H1 (cell line): Measurements from ENCODE around the gene FKBP1A. TPM values are rescaled to one million over a fixed set of nuclear protein-coding genes. Genes with fewer than 3 reads are reported as not detected.
A peak's percentile ranks its signal among the peaks of the same experiment; 100 is the strongest.

Experiments
- CTCF ChIA-PET: fragments of 300-600 bp; sonication (Branson Sonifier 250); formaldehyde crosslinking; loops from one replicate; lab custom pipeline; 2021; ENCODE audit not compliant: partially characterized antibody; lab: Charles Lee
- POLR2A ChIA-PET: fragments of 300-600 bp; sonication (Branson Sonifier 250); formaldehyde crosslinking; loops from one replicate; lab custom pipeline; 2021; ENCODE audit warnings: inconsistent platforms; ENCODE audit not compliant: partially characterized antibody; lab: Charles Lee
- DNase-seq, 2 experiments: peaks; one replicate each; pipeline versions ENCODE4 v3.0.0 to v3.0.0-alpha.2; 2010 to 2022; ENCODE audit warnings: low spot score in 2 of 2, low read depth in 1 of 2, mixed read lengths in 1 of 2
- FAIRE-seq: peaks from 2 replicates; lab custom pipeline; 2011; peaks lifted over from hg19 to GRCh38; lab: Jason Lieb, UNC
- H2AFZ ChIP-seq: 2 replicates; pipeline ENCODE4 v1.8.1; 2012; ENCODE audit warnings: low read length, inconsistent platforms
- H2AK5ac ChIP-seq: 2 replicates; pipeline ENCODE4 v1.6.1; 2013; ENCODE audit warnings: low read depth, low read length
- H2BK120ac ChIP-seq: replicated peaks from 2 replicates; pipeline ENCODE3; 2013; ENCODE audit warnings: low read depth, low read length, inconsistent platforms
- H2BK12ac ChIP-seq: 2 replicates; pipeline ENCODE4 v1.6.1; 2013; ENCODE audit warnings: low read depth, low read length
- H2BK15ac ChIP-seq: 2 replicates; pipeline ENCODE4 v1.6.1; 2013; ENCODE audit warnings: low read length
- H2BK20ac ChIP-seq: 2 replicates; pipeline ENCODE4 v1.6.1; 2013; ENCODE audit warnings: low read length
- H2BK5ac ChIP-seq: 2 replicates; pipeline ENCODE4 v1.6.1; 2013; ENCODE audit warnings: low read depth, low read length
- H3K14ac ChIP-seq: 2 replicates; pipeline ENCODE4 v1.6.1; 2013; ENCODE audit warnings: inconsistent platforms; ENCODE audit not compliant: insufficient read length
- H3K18ac ChIP-seq: 2 replicates; pipeline ENCODE4 v1.6.1; 2013; ENCODE audit warnings: low read length; ENCODE audit errors: extremely low read depth
- H3K23ac ChIP-seq: 2 replicates; pipeline ENCODE4 v1.6.1; 2013; ENCODE audit warnings: inconsistent platforms; ENCODE audit not compliant: insufficient read length
- H3K23me2 ChIP-seq: 2 replicates; pipeline ENCODE4 v1.6.1; 2013; ENCODE audit warnings: low read depth, low read length
- H3K27ac ChIP-seq: 2 replicates; pipeline ENCODE4 v1.6.1; 2011; ENCODE audit warnings: low read depth, low read length, inconsistent platforms
- H3K27me3 ChIP-seq, 4 experiments: replicated peaks in 1 of 4; 1 replicate in 1 of 4; 2 replicates in 3 of 4; pipeline versions ENCODE4 v1.6.1 to v1.8.1; 2011 to 2013; ENCODE audit warnings: low read length in 3 of 4, mild to moderate bottlenecking in 3 of 4, inconsistent platforms in 2 of 4, mixed read lengths in 2 of 4, moderate library complexity in 1 of 4; ENCODE audit not compliant: control insufficient read depth in 3 of 4, insufficient read depth in 3 of 4; ENCODE audit errors: extremely low read depth in 1 of 4
- H3K36me3 ChIP-seq, 4 experiments: 2 replicates each; pipeline versions ENCODE4 v1.6.1 to v1.8.1; 2011 to 2013; ENCODE audit warnings: mild to moderate bottlenecking in 4 of 4, low read length in 3 of 4, moderate library complexity in 2 of 4, control low read depth in 1 of 4, inconsistent platforms in 1 of 4; ENCODE audit not compliant: insufficient read depth in 4 of 4, control insufficient read depth in 2 of 4
- H3K4ac ChIP-seq: replicated peaks from 2 replicates; pipeline ENCODE3; 2013; ENCODE audit warnings: low read length, low read depth, mixed read lengths, inconsistent platforms; ENCODE audit not compliant: insufficient read length
- H3K4me1 ChIP-seq, 4 experiments: replicated peaks in 1 of 4; 1 replicate in 1 of 4; 2 replicates in 3 of 4; pipeline versions ENCODE4 v1.6.1 to v1.8.1; 2011 to 2013; ENCODE audit warnings: low read length in 3 of 4, inconsistent platforms in 2 of 4, mixed read lengths in 1 of 4; ENCODE audit not compliant: insufficient read depth in 4 of 4, control insufficient read depth in 3 of 4
- H3K4me2 ChIP-seq, 2 experiments: 2 replicates each; pipeline versions ENCODE4 v1.6.1 to v1.8.1; 2011 to 2013; ENCODE audit warnings: low read depth in 2 of 2, low read length in 2 of 2, control low read depth in 1 of 2, inconsistent platforms in 1 of 2, mild to moderate bottlenecking in 1 of 2; ENCODE audit not compliant: insufficient read depth in 1 of 2
- H3K4me3 ChIP-seq, 4 experiments: fragments of 200-600, 300-600 bp in 1 of 4; sonication (generic), shearing (Covaris generic), sonication (Bioruptor Twin) in 1 of 4; 2 replicates each; pipeline versions ENCODE4 v1.5.1 to v1.8.1; 2011 to 2016; ENCODE audit warnings: low read length in 4 of 4, low read depth in 3 of 4, control low read depth in 2 of 4, inconsistent platforms in 2 of 4, mild to moderate bottlenecking in 2 of 4, mixed read lengths in 1 of 4, moderate library complexity in 1 of 4; ENCODE audit not compliant: insufficient read depth in 2 of 4; ENCODE audit errors: extremely low read depth in 1 of 4
- H3K56ac ChIP-seq: replicated peaks from 2 replicates; pipeline ENCODE3; 2013; ENCODE audit warnings: low read depth, mild to moderate bottlenecking, mixed read lengths, low read length, inconsistent platforms; ENCODE audit not compliant: insufficient read length
- H3K79me1 ChIP-seq: 2 replicates; pipeline ENCODE4 v1.6.1; 2013; ENCODE audit warnings: low read depth, low read length, control low read depth
- H3K79me2 ChIP-seq, 2 experiments: 2 replicates each; pipeline versions ENCODE4 v1.6.1 to v1.8.1; 2012 to 2013; ENCODE audit warnings: low read length in 2 of 2, mild to moderate bottlenecking in 2 of 2, inconsistent platforms in 1 of 2; ENCODE audit not compliant: insufficient read depth in 2 of 2, control insufficient read depth in 1 of 2
- H3K9ac ChIP-seq, 4 experiments: replicated peaks in 1 of 4; 1 replicate in 1 of 4; 2 replicates in 3 of 4; pipeline versions ENCODE4 v1.6.1 to v1.8.1; 2011 to 2013; ENCODE audit warnings: low read depth in 3 of 4, low read length in 3 of 4, control low read depth in 2 of 4, mild to moderate bottlenecking in 2 of 4, moderate library complexity in 2 of 4, inconsistent platforms in 1 of 4; ENCODE audit errors: extremely low read depth in 1 of 4
- H3K9me3 ChIP-seq, 2 experiments: 2 replicates each; pipeline versions ENCODE4 v1.6.1 to v1.8.1; 2012 to 2013; ENCODE audit warnings: mild to moderate bottlenecking in 2 of 2, moderate library complexity in 2 of 2, control low read depth in 1 of 2, inconsistent platforms in 1 of 2, low read depth in 1 of 2, low read length in 1 of 2, mixed read lengths in 1 of 2; ENCODE audit not compliant: insufficient read depth in 2 of 2
- H4K20me1 ChIP-seq, 2 experiments: replicated peaks in 1 of 2; 2 replicates each; pipeline versions ENCODE3 to v1.8.1; 2011 to 2013; ENCODE audit warnings: inconsistent platforms in 2 of 2, low read length in 2 of 2, mild to moderate bottlenecking in 1 of 2; ENCODE audit not compliant: insufficient read depth in 2 of 2, control insufficient read depth in 1 of 2
- H4K5ac ChIP-seq: 2 replicates; pipeline ENCODE4 v1.6.1; 2013; ENCODE audit warnings: low read length, low read depth, mixed read lengths, inconsistent platforms; ENCODE audit not compliant: insufficient read length
- H4K8ac ChIP-seq: 2 replicates; pipeline ENCODE4 v1.8.0; 2013; ENCODE audit warnings: mild to moderate bottlenecking, moderate library complexity, low read length, inconsistent platforms; ENCODE audit not compliant: insufficient read depth; ENCODE audit errors: extremely low read depth
- H4K91ac ChIP-seq: replicated peaks from 2 replicates; pipeline ENCODE3; 2013; ENCODE audit warnings: low read length, mixed read lengths, inconsistent platforms; ENCODE audit not compliant: insufficient read length
- ATF2 ChIP-seq: IDR thresholded peaks from 2 replicates; pipeline ENCODE4 v1.6.1; 2012; ENCODE audit warnings: low read length, inconsistent platforms
- CBX5 ChIP-seq: fragments of 300-800, 300-1000 bp; sonication (generic); IDR thresholded peaks from 2 replicates; pipeline ENCODE4 v1.7.1; 2016; ENCODE audit warnings: antibody characterized with exemption, low read length, low read depth
- EGR1 ChIP-seq: IDR thresholded peaks from 2 replicates; pipeline ENCODE4 v1.6.1; 2011; ENCODE audit warnings: low read depth, low read length, borderline replicate concordance
- JUND ChIP-seq: IDR thresholded peaks from 2 replicates; pipeline ENCODE4 v1.6.1; 2011; ENCODE audit warnings: mild to moderate bottlenecking, improper control_type of control experiment, low read length
- POLR2A ChIP-seq, 2 experiments: IDR thresholded peaks; 1 replicate in 1 of 2; 2 replicates in 1 of 2; pipeline ENCODE4 v1.6.1; 2011; ENCODE audit warnings: low read depth in 2 of 2, low read length in 2 of 2, mild to moderate bottlenecking in 2 of 2; ENCODE audit errors: control extremely low read depth in 1 of 2
- WGBS, 2 experiments: shearing (Covaris generic) in 1 of 2; methylation state at CpG; one replicate each; pipeline versions ENCODE4 v1.1.6 to v1.1.7; 2013 to 2015; ENCODE audit warnings: low lambda C conversion rate in 2 of 2, mixed read lengths in 2 of 2, inconsistent platforms in 1 of 2, low coverage in 1 of 2, missing lambda C conversion rate in 1 of 2; ENCODE audit not compliant: insufficient replicate concordance in 2 of 2, insufficient coverage in 1 of 2, insufficient read length in 1 of 2; ENCODE audit errors: extremely low coverage in 1 of 2, missing lambda C conversion rate in 1 of 2; 5-methylcytosine and 5-hydroxymethylcytosine counted together
- polyA plus RNA-seq, 7 experiments: library from polyadenylated mRNA; depleted of rRNA in 3 of 7; stranded (reverse) in 5 of 7; unstranded in 2 of 7; fragments of >200 nt in 5 of 7; fragments of 200-250 nt in 2 of 7; gene quantifications; 1 replicate in 5 of 7; 2 replicates in 1 of 7; 4 replicates in 1 of 7; pipeline versions ENCODE4 v1.2.1 to v1.2.3, GENCODE V29; 2011 to 2013; ENCODE audit warnings: missing spikeins in 2 of 7, mixed read lengths in 2 of 7
- total RNA-seq: library from RNA; stranded (reverse); fragmentation: NEBNext Ultra II Directional; extraction: Animal tissue kit (Norgen Biotek cat#: 25700); gene quantifications from 2 replicates; pipeline ENCODE4 v1.2.1, GENCODE V29; 2021

The FKBP1A gene
- total and polyA plus RNA-seq, 2 of the 8 experiments (the other 6 are each of a cell fraction or from before 2014, with no cell fraction given) = 250 to 685 TPM

- no peak overlapping the region for H3K14ac ChIP-seq
- POLR2A ChIA-PET = no interaction called here
- FAIRE-seq (no peak), DNase-seq (no peak)
- no peak overlapping the region for H3K27ac ChIP-seq
- H4K8ac ChIP-seq = no peak overlapping the region
- H2BK5ac ChIP-seq = no peak overlapping the region
- H3K79me2 ChIP-seq = no peaks in the 10 kb centered on the region
- H4K5ac ChIP-seq = no peak overlapping the region
- H3K23ac ChIP-seq = no peak overlapping the region
- H4K20me1 ChIP-seq = no peaks in the 10 kb centered on the region
- H3K9ac ChIP-seq = no peak overlapping the region
- H3K4me2 ChIP-seq = no peak overlapping the region
- peak overlapping the region; percentile 33; the same call in 1 of the 2 replicates for H2BK15ac ChIP-seq
- peaks cover 2 to 7% of the 10 kb centered on the region in 2 experiments; a peak in 3 of 4 replicates for H3K9me3 ChIP-seq
- TF ChIP-seq EGR1 = no peak
- no peak for TF ChIP-seq POLR2A (IDR thresholded peaks at IDR 0.05; ENCODE audit: control extremely low read depth in 1 of 2, low read depth in 2 of 2, low read length in 2 of 2)
- TF ChIP-seq ATF2 = no peak
- no peak for TF ChIP-seq CBX5
- peak; percentile 58; the same call in 1 of the 2 replicates for TF ChIP-seq JUND
- no peaks in the 10 kb centered on the region for H3K79me1 ChIP-seq
- H3K27me3 ChIP-seq = 0 out of 7 replicates have a peak, but pooled peaks cover 0 to 3% (median 0%) of the 10 kb centered on the region in 4 experiments
- no peak overlapping the region for H3K56ac ChIP-seq
- no peak overlapping the region for H2BK20ac ChIP-seq
- no peak overlapping the region for H3K4me3 ChIP-seq
- H2AFZ ChIP-seq = peak overlapping the region; percentile 36
- H2BK12ac ChIP-seq = no peak overlapping the region; the same call in 1 of the 2 replicates
- no peak overlapping the region for H2AK5ac ChIP-seq
- WGBS, 2 experiments = 89% methylated on average over 8 of the region's 8 CpGs; no CpG with 5 or more reads in 1 of the 2 experiments
- no peak overlapping the region for H2BK120ac ChIP-seq
- CTCF ChIA-PET = interaction anchor here (4.1 kb wide), 1 partner anchor 22 kb away, joined by 17 read pairs; no protein-coding TSS in a partner anchor
- no peak overlapping the region for H4K91ac ChIP-seq
- no peak overlapping the region for H3K18ac ChIP-seq
- no peaks in the 10 kb centered on the region for H3K36me3 ChIP-seq
- H3K4ac ChIP-seq = no peak overlapping the region
- peaks cover 0 to 3% (median under 1%) of the 10 kb centered on the region in 4 experiments; a peak in 4 of 7 replicates for H3K4me1 ChIP-seq
- H3K23me2 ChIP-seq = no peaks in the 10 kb centered on the region
These were observed 23.0 kb upstream of the FKBP1A start for GRCh38 chr20:1415667-1416468.
